ENCODE results near the gene CMYA5.

Gene CMYA5

GRCh38 chr5:79689541-79690466, at the start of gene CMYA5:
CMYA5 (plus strand) TSS chr5:79689836; CDS start chr5:79689908, 72 bp downstream.
- no peaks in the 10 kb centered on the region for H3K4me1 ChIP-seq (ENCODE audit: insufficient read depth, insufficient read length)
- H3K9me3 ChIP-seq (ENCODE audit: insufficient read depth, low read length): no peaks in the 10 kb centered on the region
- H3K27me3 ChIP-seq (ENCODE audit: insufficient read depth, insufficient read length): no peaks in the 10 kb centered on the region
- H3K36me3 ChIP-seq (ENCODE audit: insufficient read depth, insufficient read length, low read length): peaks cover 3% of the 10 kb centered on the region
- H3K4me3 ChIP-seq (ENCODE audit: insufficient read length, low read depth): peak within 1 kb of the TSS; percentile 24
- H3K9ac ChIP-seq (ENCODE audit: insufficient read length, low read depth): peak within 1 kb of the TSS; percentile 76
- DNase-seq (ENCODE audit: low read depth, low spot score): no peak
- TF ChIP-seq ZNF274 (IDR thresholded peaks at IDR 0.05; ENCODE audit: low read depth, low read length): no peak
- TF ChIP-seq SUZ12 (IDR thresholded peaks at IDR 0.05; ENCODE audit: extremely low read depth, insufficient read depth, insufficient read length): no peak
- no peak for TF ChIP-seq YY1 (IDR thresholded peaks at IDR 0.05; ENCODE audit: insufficient read depth, insufficient read length)

GRCh38 chr5:79640571-79641055, 49.0 kb upstream of the CMYA5 start:
- Histone ChIP-seq H3K36me3 (ENCODE audit: insufficient read depth, insufficient read length, low read length) (peaks cover 31% of the 10 kb centered on the region), H3K27me3 (ENCODE audit: insufficient read depth, insufficient read length) (no peaks in the 10 kb centered on the region), H3K4me3 (ENCODE audit: insufficient read length, low read depth) (no peak overlapping the region), H3K9ac (ENCODE audit: insufficient read length, low read depth) (no peak overlapping the region), H3K9me3 (ENCODE audit: insufficient read depth, low read length) (no peaks in the 10 kb centered on the region), H3K4me1 (ENCODE audit: insufficient read depth, insufficient read length) (no peaks in the 10 kb centered on the region)
- TF ChIP-seq SUZ12 (IDR thresholded peaks at IDR 0.05; ENCODE audit: extremely low read depth, insufficient read depth, insufficient read length): no peak
- no peak for TF ChIP-seq ZNF274 (IDR thresholded peaks at IDR 0.05; ENCODE audit: low read depth, low read length)
- no peak for DNase-seq (ENCODE audit: low read depth, low spot score)

- Histone ChIP-seq H3K36me3 (ENCODE audit: insufficient read depth, insufficient read length, low read length) (peaks cover 39% of the 10 kb centered on the region), H3K4me1 (ENCODE audit: insufficient read depth, insufficient read length) (no peaks in the 10 kb centered on the region), H3K9me3 (ENCODE audit: insufficient read depth, low read length) (no peaks in the 10 kb centered on the region), H3K4me3 (ENCODE audit: insufficient read length, low read depth) (no peak overlapping the region), H3K27me3 (ENCODE audit: insufficient read depth, insufficient read length) (no peaks in the 10 kb centered on the region), H3K9ac (ENCODE audit: insufficient read length, low read depth) (no peak overlapping the region)
- TF ChIP-seq SUZ12 (IDR thresholded peaks at IDR 0.05; ENCODE audit: extremely low read depth, insufficient read depth, insufficient read length) (no peak), YY1 (IDR thresholded peaks at IDR 0.05; ENCODE audit: insufficient read depth, insufficient read length) (no peak), ZNF274 (IDR thresholded peaks at IDR 0.05; ENCODE audit: low read depth, low read length) (no peak)
- no peak for DNase-seq (ENCODE audit: low read depth, low spot score)
Measured at GRCh38 chr5:79641414-79641813, 48.2 kb upstream of the CMYA5 start.

GRCh38 chr5:79642210-79642609, 47.4 kb upstream of the CMYA5 start:
- Histone ChIP-seq H3K4me3 (ENCODE audit: insufficient read length, low read depth) (no peak overlapping the region), H3K27me3 (ENCODE audit: insufficient read depth, insufficient read length) (no peaks in the 10 kb centered on the region), H3K9me3 (ENCODE audit: insufficient read depth, low read length) (no peaks in the 10 kb centered on the region), H3K36me3 (ENCODE audit: insufficient read depth, insufficient read length, low read length) (peaks cover 42% of the 10 kb centered on the region), H3K9ac (ENCODE audit: insufficient read length, low read depth) (no peak overlapping the region), H3K4me1 (ENCODE audit: insufficient read depth, insufficient read length) (no peaks in the 10 kb centered on the region)
- no peak for DNase-seq (ENCODE audit: low read depth, low spot score)
- TF ChIP-seq SUZ12 (IDR thresholded peaks at IDR 0.05; ENCODE audit: extremely low read depth, insufficient read depth, insufficient read length) (no peak), YY1 (IDR thresholded peaks at IDR 0.05; ENCODE audit: insufficient read depth, insufficient read length) (no peak), ZNF274 (IDR thresholded peaks at IDR 0.05; ENCODE audit: low read depth, low read length) (no peak)

GRCh38 chr5:79653843-79654242, 35.8 kb upstream of the CMYA5 start:
- Histone ChIP-seq H3K27me3 (ENCODE audit: insufficient read depth, insufficient read length) (no peaks in the 10 kb centered on the region), H3K36me3 (ENCODE audit: insufficient read depth, insufficient read length, low read length) (peaks cover 24% of the 10 kb centered on the region), H3K9me3 (ENCODE audit: insufficient read depth, low read length) (no peaks in the 10 kb centered on the region), H3K4me1 (ENCODE audit: insufficient read depth, insufficient read length) (no peaks in the 10 kb centered on the region), H3K4me3 (ENCODE audit: insufficient read length, low read depth) (no peak overlapping the region), H3K9ac (ENCODE audit: insufficient read length, low read depth) (no peak overlapping the region)
- no peak for DNase-seq (ENCODE audit: low read depth, low spot score)
- TF ChIP-seq YY1 (IDR thresholded peaks at IDR 0.05; ENCODE audit: insufficient read depth, insufficient read length): no peak
- no peak for TF ChIP-seq ZNF274 (IDR thresholded peaks at IDR 0.05; ENCODE audit: low read depth, low read length)
- TF ChIP-seq SUZ12 (IDR thresholded peaks at IDR 0.05; ENCODE audit: extremely low read depth, insufficient read depth, insufficient read length): no peak

- no peak for DNase-seq (ENCODE audit: low read depth, low spot score)
- Histone ChIP-seq H3K27me3 (ENCODE audit: insufficient read depth, insufficient read length) (no peaks in the 10 kb centered on the region), H3K36me3 (ENCODE audit: insufficient read depth, insufficient read length, low read length) (peaks cover 16% of the 10 kb centered on the region), H3K9me3 (ENCODE audit: insufficient read depth, low read length) (no peaks in the 10 kb centered on the region), H3K4me3 (ENCODE audit: insufficient read length, low read depth) (no peak overlapping the region), H3K4me1 (ENCODE audit: insufficient read depth, insufficient read length) (no peaks in the 10 kb centered on the region), H3K9ac (ENCODE audit: insufficient read length, low read depth) (no peak overlapping the region)
- no peak for TF ChIP-seq ZNF274 (IDR thresholded peaks at IDR 0.05; ENCODE audit: low read depth, low read length)
Measured at GRCh38 chr5:79663212-79663611, 26.4 kb upstream of the CMYA5 start.

GRCh38 chr5:79666758-79667157, 22.9 kb upstream of the CMYA5 start:
- H3K36me3 ChIP-seq (ENCODE audit: insufficient read depth, insufficient read length, low read length): peaks cover 18% of the 10 kb centered on the region
- H3K4me3 ChIP-seq (ENCODE audit: insufficient read length, low read depth): no peak overlapping the region
- no peak for DNase-seq (ENCODE audit: low read depth, low spot score)
- H3K9me3 ChIP-seq (ENCODE audit: insufficient read depth, low read length): no peaks in the 10 kb centered on the region
- H3K27me3 ChIP-seq (ENCODE audit: insufficient read depth, insufficient read length): no peaks in the 10 kb centered on the region
- no peak overlapping the region for H3K9ac ChIP-seq (ENCODE audit: insufficient read length, low read depth)
- TF ChIP-seq SUZ12 (IDR thresholded peaks at IDR 0.05; ENCODE audit: extremely low read depth, insufficient read depth, insufficient read length): no peak
- no peak for TF ChIP-seq YY1 (IDR thresholded peaks at IDR 0.05; ENCODE audit: insufficient read depth, insufficient read length)
- no peak for TF ChIP-seq ZNF274 (IDR thresholded peaks at IDR 0.05; ENCODE audit: low read depth, low read length)
- H3K4me1 ChIP-seq (ENCODE audit: insufficient read depth, insufficient read length): no peaks in the 10 kb centered on the region

Data from NT2/D1 (cell line).